Neuronal stem cell (in vitro differentiated cells): ENCODE measurements around the gene KCNT2.

Experiments used
- DNase-seq: peaks from one replicate; pipeline ENCODE4 v3.0.0-alpha.2; 2013; ENCODE audit warnings: low spot score
- H2AFZ ChIP-seq: one replicate; pipeline ENCODE4 v1.6.1; 2013; ENCODE audit warnings: mild to moderate bottlenecking, low read length, inconsistent platforms
- H2AK5ac ChIP-seq: 2 replicates; pipeline ENCODE4 v1.6.1; 2013; ENCODE audit warnings: low read depth, mild to moderate bottlenecking, inconsistent platforms, low read length, moderate library complexity, mixed read lengths
- H2BK120ac ChIP-seq: 2 replicates; pipeline ENCODE4 v1.6.1; 2013; ENCODE audit warnings: low read depth, mild to moderate bottlenecking, inconsistent platforms, low read length, moderate library complexity, mixed read lengths
- H2BK12ac ChIP-seq: one replicate; pipeline ENCODE4 v1.6.1; 2013; ENCODE audit warnings: low read length, inconsistent platforms
- H2BK15ac ChIP-seq: 2 replicates; pipeline ENCODE4 v1.6.1; 2013; ENCODE audit warnings: mild to moderate bottlenecking, low read length, inconsistent platforms, mixed read lengths
- H2BK5ac ChIP-seq: one replicate; pipeline ENCODE4 v1.6.1; 2013; ENCODE audit warnings: inconsistent platforms, mild to moderate bottlenecking, low read length, moderate library complexity
- H3K14ac ChIP-seq: one replicate; pipeline ENCODE4 v1.6.1; 2013; ENCODE audit warnings: low read length, inconsistent platforms
- H3K18ac ChIP-seq: 2 replicates; pipeline ENCODE4 v1.6.1; 2013; ENCODE audit warnings: low read length, inconsistent platforms
- H3K23ac ChIP-seq: 2 replicates; pipeline ENCODE4 v1.6.1; 2013; ENCODE audit warnings: low read depth, mild to moderate bottlenecking, mixed read lengths, low read length, inconsistent platforms; ENCODE audit not compliant: poor library complexity
- H3K27ac ChIP-seq: replicated peaks from 3 replicates; pipeline ENCODE4 v1.5.1; 2013; ENCODE audit warnings: low read length, inconsistent platforms
- H3K27me3 ChIP-seq, 3 experiments: 2 replicates each; pipeline ENCODE4 v1.6.1; 2013; ENCODE audit warnings: low read length in 3 of 3, mild to moderate bottlenecking in 2 of 3, inconsistent platforms in 1 of 3, low read depth in 1 of 3, mixed read lengths in 1 of 3, moderate library complexity in 1 of 3; ENCODE audit not compliant: control insufficient read depth in 3 of 3, insufficient read depth in 3 of 3
- H3K36me3 ChIP-seq, 2 donors: replicated peaks in 1 of 2; 2 replicates each; pipeline ENCODE4 v1.6.1; 2013; ENCODE audit warnings: low read length in 2 of 2; ENCODE audit not compliant: control insufficient read depth in 2 of 2, insufficient read depth in 2 of 2
- H3K4ac ChIP-seq: 2 replicates; pipeline ENCODE4 v1.6.1; 2013; ENCODE audit warnings: inconsistent platforms, mild to moderate bottlenecking, low read length, moderate library complexity
- H3K4me1 ChIP-seq, 2 donors: 1 replicate in 1 of 2; 2 replicates in 1 of 2; pipeline ENCODE4 v1.6.1; 2013; ENCODE audit warnings: low read length in 2 of 2, low read depth in 1 of 2; ENCODE audit not compliant: control insufficient read depth in 2 of 2, insufficient read depth in 1 of 2
- H3K4me2 ChIP-seq: one replicate; pipeline ENCODE4 v1.6.1; 2013; ENCODE audit warnings: mild to moderate bottlenecking, low read length, inconsistent platforms; ENCODE audit not compliant: insufficient read depth, poor library complexity, severe bottlenecking
- H3K4me3 ChIP-seq, 2 donors: 2 replicates each; pipeline ENCODE4 v1.5.1; 2013; ENCODE audit warnings: low read length in 2 of 2, mild to moderate bottlenecking in 2 of 2, inconsistent platforms in 1 of 2, moderate library complexity in 1 of 2
- H3K79me1 ChIP-seq: one replicate; pipeline ENCODE4 v1.6.1; 2013; ENCODE audit warnings: low read depth, mild to moderate bottlenecking, inconsistent platforms, low read length, moderate library complexity
- H3K9ac ChIP-seq: one replicate; pipeline ENCODE4 v1.6.1; 2013; ENCODE audit warnings: mild to moderate bottlenecking, low read depth, low read length, inconsistent platforms; ENCODE audit not compliant: poor library complexity
- H3K9me3 ChIP-seq, 2 donors: replicated peaks in 1 of 2; 2 replicates each; pipeline versions ENCODE3 to v1.6.1; 2013; ENCODE audit warnings: low read length in 2 of 2, mild to moderate bottlenecking in 2 of 2, inconsistent platforms in 1 of 2, low read depth in 1 of 2, mixed read lengths in 1 of 2, moderate library complexity in 1 of 2; ENCODE audit not compliant: control insufficient read depth in 2 of 2, insufficient read depth in 1 of 2
- H4K8ac ChIP-seq: one replicate; pipeline ENCODE4 v1.6.1; 2013; ENCODE audit warnings: low read depth, mild to moderate bottlenecking, inconsistent platforms, low read length, moderate library complexity
- H4K91ac ChIP-seq: one replicate; pipeline ENCODE4 v1.6.1; 2013; ENCODE audit warnings: low read length, low read depth, mild to moderate bottlenecking, inconsistent platforms; ENCODE audit not compliant: poor library complexity
- WGBS, 2 donors: extraction: QIAGEN DNeasy Blood & Tissue Kit; methylation state at CpG; one replicate each; pipeline ENCODE4 v1.1.7; 2013; ENCODE audit warnings: missing lambda C conversion rate in 2 of 2, mixed read lengths in 1 of 2; ENCODE audit not compliant: insufficient read length in 2 of 2, insufficient replicate concordance in 1 of 2; ENCODE audit errors: extremely low coverage in 2 of 2; 5-methylcytosine and 5-hydroxymethylcytosine counted together

Gene KCNT2

DNA sequence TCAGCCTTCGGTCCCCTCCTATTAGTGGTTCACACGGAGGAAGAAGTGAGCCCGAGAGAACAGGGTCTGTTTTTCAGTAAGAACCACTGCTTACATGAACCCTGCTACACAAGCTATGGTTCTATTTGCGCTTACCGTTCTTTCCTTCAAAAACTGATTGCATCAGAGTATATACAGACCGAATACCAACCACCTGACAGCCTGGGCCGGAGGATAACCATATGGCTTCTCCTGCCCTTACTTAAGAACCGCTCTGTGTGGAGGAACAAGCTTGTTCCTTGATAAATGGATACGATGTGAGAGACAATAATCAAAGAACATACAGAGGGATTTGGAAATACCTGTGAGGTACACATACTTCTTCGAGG is 1.1 kb upstream of the KCNT2 start:
- Histone ChIP-seq H3K4me1 (peaks cover 1 to 6% of the 10 kb centered on the region in 2 donors), H2AK5ac (no peak overlapping the region), H3K18ac (no peak overlapping the region), H2BK12ac (no peak overlapping the region), H2BK15ac (no peak overlapping the region), H3K9me3 (no peaks in the 10 kb centered on the region), H3K79me1 (no peaks in the 10 kb centered on the region), H4K91ac (no peak overlapping the region), H3K36me3 (no peaks in the 10 kb centered on the region), H3K9ac (no peak overlapping the region), H3K14ac (no peak overlapping the region), H3K27me3 (no peaks in the 10 kb centered on the region), H4K8ac (no peak overlapping the region), H3K4me2 (peak overlapping the region; percentile 70), H3K4me3 (peak overlapping the region; percentile 37 to 93), H2AFZ (peak overlapping the region; percentile 97), H3K27ac (peak overlapping the region; percentile 81), H3K23ac (no peak overlapping the region), H2BK5ac (no peak overlapping the region), H2BK120ac (no peak overlapping the region), H3K4ac (no peak overlapping the region)
- WGBS, 2 donors = no CpG with 5 or more reads among the region's 10 CpGs
- DNase-seq = no peak

DNA sequence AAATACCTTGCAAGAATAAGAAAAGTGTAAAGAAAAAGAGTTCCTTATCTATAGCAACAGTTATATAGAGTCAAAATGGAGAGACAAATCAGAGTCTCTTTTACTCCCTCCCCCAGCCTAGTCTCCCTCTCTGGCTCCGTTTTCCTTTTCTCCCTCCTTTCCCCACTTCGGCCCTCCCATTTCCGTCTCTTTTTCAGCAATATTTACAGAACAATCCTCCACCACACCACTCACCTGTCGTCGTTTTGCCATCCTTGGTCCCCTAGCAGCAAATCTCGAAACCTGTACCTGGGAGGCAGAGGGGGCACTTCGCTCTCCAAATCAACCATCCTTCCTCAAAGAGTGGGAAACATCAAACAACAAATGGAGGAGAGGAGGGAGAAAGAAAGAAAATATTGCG is 259 bp downstream of the KCNT2 start:
- Histone ChIP-seq H3K79me1 (no peaks in the 10 kb centered on the region), H3K4me3 (peak overlapping the region; percentile 85 to 93), H2BK15ac (no peak overlapping the region), H3K27ac (peak overlapping the region; percentile 96), H3K4me2 (peak overlapping the region; percentile 64), H3K4ac (no peak overlapping the region), H2BK5ac (peak overlapping the region; percentile 78), H3K36me3 (peaks cover 0 to 3% of the 10 kb centered on the region in 2 donors), H3K23ac (no peak overlapping the region), H3K27me3 (no peaks in the 10 kb centered on the region), H3K14ac (no peak overlapping the region), H3K9ac (peak overlapping the region; percentile 86), H2AK5ac (no peak overlapping the region), H4K8ac (no peak overlapping the region), H3K9me3 (peaks cover 0 to 2% of the 10 kb centered on the region in 2 donors), H2BK120ac (no peak overlapping the region), H3K4me1 (peaks cover 1 to 6% of the 10 kb centered on the region in 2 donors), H2BK12ac (no peak overlapping the region), H3K18ac (peak overlapping the region; percentile 95), H2AFZ (peak overlapping the region; percentile 97), H4K91ac (no peak overlapping the region)
- WGBS, 2 donors = no CpG with 5 or more reads among the region's 8 CpGs
- DNase-seq = no peak

DNA sequence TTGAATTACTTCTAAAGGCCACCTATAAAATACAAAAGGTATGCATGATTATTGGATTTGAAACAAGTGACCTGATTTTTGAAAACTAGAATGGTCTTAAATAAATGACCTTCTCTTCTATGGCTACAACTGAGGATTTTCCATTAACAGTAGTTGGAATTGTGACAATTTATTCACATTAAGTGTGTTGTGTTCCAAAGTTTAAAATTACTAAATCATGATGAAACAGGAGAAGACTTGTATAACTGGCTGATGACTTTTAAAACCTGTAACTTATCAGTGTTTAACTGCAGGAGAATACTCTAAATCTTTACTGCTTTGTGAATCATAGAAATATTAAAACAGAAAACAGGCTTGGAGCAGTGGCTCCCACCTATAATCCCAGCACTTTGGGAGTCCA is 4.6 kb downstream of the KCNT2 start:
- Histone ChIP-seq H3K4me3 (no peak overlapping the region), H3K36me3 (peaks cover 0 to 3% of the 10 kb centered on the region in 2 donors), H2BK5ac (no peak overlapping the region), H3K23ac (no peak overlapping the region), H2BK15ac (no peak overlapping the region), H3K9ac (no peak overlapping the region), H3K4me1 (no peaks in the 10 kb centered on the region), H3K79me1 (peaks cover 2% of the 10 kb centered on the region), H3K27me3 (no peaks in the 10 kb centered on the region), H2AFZ (no peak overlapping the region), H2BK12ac (no peak overlapping the region), H4K8ac (no peak overlapping the region), H4K91ac (no peak overlapping the region), H2AK5ac (no peak overlapping the region), H3K9me3 (peaks cover 0 to 2% of the 10 kb centered on the region in 2 donors), H3K27ac (no peak overlapping the region), H3K18ac (no peak overlapping the region), H3K4ac (no peak overlapping the region), H3K4me2 (no peak overlapping the region), H2BK120ac (no peak overlapping the region), H3K14ac (no peak overlapping the region)
- DNase-seq = no peak

DNA sequence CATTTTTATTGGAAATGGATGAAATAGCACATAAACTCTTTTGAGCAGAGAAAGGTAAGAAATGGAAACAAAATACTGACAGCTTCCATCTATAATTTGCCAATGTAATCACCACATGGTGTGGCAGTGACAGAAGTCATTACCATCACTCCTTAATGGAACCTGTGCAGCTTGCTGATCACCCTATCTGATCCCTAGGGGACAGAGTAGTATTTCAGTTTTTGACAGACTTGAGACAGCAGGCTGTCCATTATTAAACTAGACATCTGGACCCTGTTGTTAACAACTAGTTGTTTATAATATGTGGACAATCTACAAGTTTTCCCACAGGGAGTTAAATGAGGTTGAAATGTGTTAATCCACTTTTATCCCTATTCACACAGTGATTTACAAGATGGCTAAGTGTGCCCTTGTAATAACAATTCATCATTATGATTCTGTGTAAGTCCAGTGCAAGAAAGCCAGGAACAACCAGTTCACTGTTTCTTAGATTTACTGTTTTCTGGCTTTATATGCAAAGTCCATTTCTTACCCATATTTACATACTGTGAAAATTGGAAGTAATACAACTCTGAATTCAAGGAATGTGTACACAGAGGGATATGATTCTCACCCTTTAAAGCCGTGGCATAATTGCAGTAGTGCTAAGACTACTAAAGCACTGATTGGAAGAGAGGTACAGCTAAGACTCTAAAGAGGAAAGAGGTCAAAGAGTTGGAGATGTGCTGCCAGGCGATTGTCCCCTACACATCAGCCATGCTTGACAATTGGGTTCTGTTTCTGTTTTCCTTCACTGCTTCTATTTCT is 9.1 kb downstream of the KCNT2 start:
- no CpG with 5 or more reads among the region's 2 CpGs for WGBS, 2 donors

More for the DNA sequence above, 9.1 kb downstream of the KCNT2 start:
- H3K14ac ChIP-seq = no peak overlapping the region
- no peak overlapping the region for H3K9ac ChIP-seq
- no peak for DNase-seq
- H4K91ac ChIP-seq = no peak overlapping the region
- H2AFZ ChIP-seq = no peak overlapping the region
- peaks cover 0 to 8% of the 10 kb centered on the region in 2 donors for H3K9me3 ChIP-seq
- no peak overlapping the region for H3K18ac ChIP-seq
- no peak overlapping the region for H3K27ac ChIP-seq
- H4K8ac ChIP-seq = no peak overlapping the region
- H3K23ac ChIP-seq = no peak overlapping the region
- no peak overlapping the region for H2BK120ac ChIP-seq
- H3K4me1 ChIP-seq = no peaks in the 10 kb centered on the region
- H3K79me1 ChIP-seq = peaks cover 2% of the 10 kb centered on the region
- H3K4me2 ChIP-seq = no peak overlapping the region
- H2AK5ac ChIP-seq = no peak overlapping the region
- no peaks in the 10 kb centered on the region for H3K27me3 ChIP-seq
- H3K4ac ChIP-seq = no peak overlapping the region
- peaks cover 0 to 3% of the 10 kb centered on the region in 2 donors for H3K36me3 ChIP-seq
- H2BK12ac ChIP-seq = no peak overlapping the region
- no peak overlapping the region for H2BK15ac ChIP-seq
- H2BK5ac ChIP-seq = no peak overlapping the region
- no peak overlapping the region for H3K4me3 ChIP-seq
